NCI-H69 (cell line): ENCODE measurements around the gene BCAT1.
"Not testable (repeated sequence)": the region's sequence is repeated elsewhere in the genome, so short reads cannot be mapped to it uniquely, and the experiment has no call there.

Experiments used
- DNase-seq: peaks from one replicate; lab custom pipeline; 2025; lab: John Stamatoyannopoulos, UW

Gene BCAT1

DNA sequence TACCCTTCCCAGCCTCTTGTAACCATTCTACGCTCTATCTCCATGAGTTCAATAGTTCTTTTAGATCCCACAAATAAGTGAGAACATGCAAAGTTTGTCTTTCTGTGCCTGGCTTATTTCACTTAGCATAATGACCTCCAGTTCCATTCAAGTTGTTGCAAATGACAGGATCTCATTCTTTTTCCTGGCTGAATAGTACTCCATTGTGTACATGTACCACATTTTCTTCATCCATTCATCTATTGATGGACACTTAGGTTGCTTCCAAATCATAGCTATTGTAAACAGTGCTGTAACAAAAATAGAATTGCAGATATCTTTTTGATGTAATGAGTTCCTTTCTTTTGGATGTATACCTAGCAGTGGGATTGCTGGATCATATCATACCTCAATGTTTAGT is 139.6 kb downstream of the BCAT1 start:
- DNase-seq = not testable (repeated sequence)

- DNase-seq = no peak
Observed at GRCh38 chr12:24808651-24809050, 140.2 kb downstream of the BCAT1 start.

- no peak for DNase-seq
Observed at GRCh38 chr12:24806386-24806785, 142.5 kb downstream of the BCAT1 start.

DNA sequence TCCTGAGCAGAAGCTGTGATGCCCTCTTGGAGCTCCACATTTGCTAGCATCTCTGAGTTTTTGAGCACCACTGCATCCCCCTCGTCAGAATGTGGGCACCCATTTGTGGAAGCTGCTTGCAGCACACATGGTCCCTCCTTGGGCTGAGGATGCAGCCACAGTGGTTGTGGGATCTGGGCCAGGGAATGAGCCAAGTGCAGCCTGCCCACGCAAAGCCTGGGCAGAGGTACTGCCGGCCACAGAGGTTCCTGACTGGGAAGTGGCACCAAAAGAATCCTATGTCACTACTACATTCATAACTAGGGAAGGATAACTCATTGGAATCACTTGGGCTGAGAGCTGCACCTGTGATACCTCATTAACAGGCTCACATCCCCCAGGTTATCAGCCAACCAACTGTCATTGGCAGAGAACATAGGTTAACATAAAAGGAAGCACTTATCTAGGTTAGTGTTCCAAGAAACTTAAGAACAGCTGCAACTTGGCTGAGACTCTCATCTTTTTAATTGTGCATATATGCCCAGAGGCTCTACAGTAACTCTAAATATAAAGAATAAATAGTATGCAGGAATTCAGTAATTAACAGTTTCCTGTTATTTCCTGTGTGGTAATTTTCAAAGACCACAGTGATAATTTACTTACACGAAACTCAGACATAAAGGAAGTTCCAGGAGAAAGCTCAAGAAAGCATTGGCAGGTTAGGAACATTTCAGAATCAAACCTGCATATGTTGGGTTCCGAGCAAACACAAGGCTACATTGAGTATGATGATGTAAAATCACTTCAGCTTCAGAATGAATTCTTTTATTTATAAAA is 145.3 kb downstream of the BCAT1 start:
- peak; percentile 5 for DNase-seq

DNA sequence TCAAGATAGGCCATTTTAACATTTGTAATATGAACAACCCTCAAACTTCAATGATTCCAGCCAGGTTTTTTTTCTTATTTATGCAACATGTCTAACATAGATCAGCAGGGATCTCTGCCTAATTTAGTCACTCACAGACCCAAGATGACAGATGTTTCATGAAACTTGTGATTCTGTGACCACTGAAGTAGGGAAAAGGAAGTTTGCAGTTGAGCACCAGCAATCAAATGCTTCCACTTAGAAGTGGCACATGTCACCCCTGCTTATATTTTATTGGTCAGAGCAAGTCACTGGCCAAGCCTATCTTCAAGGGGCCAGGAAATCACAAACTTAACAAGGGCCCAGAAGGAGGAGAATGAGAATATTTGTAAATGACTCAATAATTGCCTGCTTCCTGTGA is 150.6 kb downstream of the BCAT1 start:
- peak; percentile 7 for DNase-seq

DNA sequence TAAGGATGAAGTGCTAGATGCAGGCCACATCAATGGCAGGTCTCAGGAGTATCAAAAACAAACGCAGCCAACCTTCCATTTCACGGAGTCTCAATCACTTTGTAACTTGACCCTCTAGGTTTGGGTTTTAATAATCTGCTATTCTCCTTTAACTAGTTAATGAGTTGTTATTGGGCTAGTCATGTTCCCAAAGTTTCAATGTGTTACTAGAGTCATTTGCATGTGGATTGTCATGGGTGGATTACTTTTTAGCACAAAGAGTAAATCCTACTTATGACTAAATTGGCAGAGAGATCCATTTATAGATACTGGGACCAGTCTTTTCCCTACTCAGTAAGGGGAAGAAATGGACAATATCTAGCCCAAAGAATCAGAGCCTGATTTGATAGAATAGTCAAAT is 151.0 kb downstream of the BCAT1 start:
- peak; percentile 3 for DNase-seq

DNA sequence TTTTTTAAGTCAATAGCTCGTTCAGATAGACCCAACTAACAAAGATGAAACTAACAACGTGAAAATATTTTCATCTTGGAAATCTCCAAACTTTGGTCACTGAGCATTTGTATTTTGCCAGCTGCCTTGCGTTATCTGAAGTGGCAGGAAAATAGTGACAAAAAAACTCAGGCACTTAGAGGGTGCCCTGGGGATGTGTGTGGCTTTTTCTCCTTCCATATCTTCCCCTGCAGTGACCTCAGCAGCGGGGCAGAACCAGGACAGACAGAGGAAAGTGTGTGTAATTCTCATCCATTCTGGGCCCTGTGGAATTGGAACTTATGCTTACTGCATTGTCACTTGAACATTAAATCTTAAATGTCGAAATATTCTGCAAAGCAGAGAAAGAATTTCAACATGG is 152.0 kb downstream of the BCAT1 start:
- no peak for DNase-seq

- DNase-seq = no peak
Observed at GRCh38 chr12:24795699-24796347, 153.1 kb downstream of the BCAT1 start.

DNA sequence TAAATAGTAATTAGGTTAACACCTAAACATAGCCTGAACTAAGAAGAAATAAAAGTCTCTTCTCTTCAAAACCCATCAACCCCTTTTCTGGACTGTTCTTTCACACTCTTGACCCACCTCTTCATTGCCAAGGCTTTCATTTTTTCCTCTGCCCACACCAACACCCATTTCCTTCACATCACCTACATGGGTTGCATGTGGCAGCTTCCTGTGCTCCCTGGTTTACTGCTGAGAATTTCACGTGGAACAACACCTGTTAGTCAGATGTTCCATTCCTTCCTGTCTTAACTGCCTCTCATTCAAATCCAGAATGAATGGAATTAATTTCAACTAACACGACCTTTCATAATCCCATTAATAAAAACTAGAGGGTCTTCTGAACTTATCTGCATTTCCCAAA is 157.3 kb downstream of the BCAT1 start:
- DNase-seq = no peak

GRCh38 chr12:24788886-24789285 is 160.0 kb downstream of the BCAT1 start:
- no peak for DNase-seq

GRCh38 chr12:24780697-24781368 is 168.1 kb downstream of the BCAT1 start:
- DNase-seq = peak; percentile 54

DNA sequence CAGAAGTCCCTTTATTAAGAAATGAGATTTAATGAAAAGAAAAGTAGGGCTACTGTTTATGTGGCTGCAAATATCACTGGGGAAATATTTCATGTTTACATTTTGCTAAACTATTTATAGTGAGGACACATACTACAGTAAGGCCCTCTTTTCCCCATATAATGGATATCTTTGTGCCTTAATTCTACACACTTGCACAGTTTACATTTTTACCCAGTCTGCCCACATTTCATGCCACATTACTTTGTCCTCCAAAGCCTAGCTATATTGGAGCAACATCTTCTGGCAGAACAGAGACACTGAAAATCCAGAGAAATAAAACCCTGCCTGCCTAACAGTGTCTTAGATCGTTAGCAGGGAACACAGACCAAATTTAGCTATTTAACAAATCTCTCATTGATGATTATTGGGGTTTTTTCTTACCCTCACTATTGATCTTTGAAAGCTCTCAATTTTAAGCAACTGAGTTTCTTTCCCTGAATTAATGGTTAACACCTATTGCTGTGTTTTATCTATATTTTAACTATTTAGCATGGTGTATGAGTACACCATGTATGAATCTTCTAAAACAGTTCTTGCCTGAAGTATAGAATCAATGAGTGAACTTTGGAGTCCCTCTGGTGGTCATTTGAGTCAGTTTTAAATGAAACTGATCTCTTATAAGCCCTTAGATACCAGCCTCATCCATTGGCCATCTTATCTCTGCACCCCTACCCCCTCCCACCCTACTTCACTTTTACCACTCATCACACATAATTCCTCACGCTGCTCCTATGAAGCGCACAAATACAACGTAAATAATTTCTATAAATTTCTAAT is 170.2 kb downstream of the BCAT1 start:
- peak; percentile 69 for DNase-seq

- DNase-seq = no peak
Observed at GRCh38 chr12:24777359-24777758, 171.5 kb downstream of the BCAT1 start.

GRCh38 chr12:24776861-24777260 is 172.0 kb downstream of the BCAT1 start:
- DNase-seq = no peak

DNA sequence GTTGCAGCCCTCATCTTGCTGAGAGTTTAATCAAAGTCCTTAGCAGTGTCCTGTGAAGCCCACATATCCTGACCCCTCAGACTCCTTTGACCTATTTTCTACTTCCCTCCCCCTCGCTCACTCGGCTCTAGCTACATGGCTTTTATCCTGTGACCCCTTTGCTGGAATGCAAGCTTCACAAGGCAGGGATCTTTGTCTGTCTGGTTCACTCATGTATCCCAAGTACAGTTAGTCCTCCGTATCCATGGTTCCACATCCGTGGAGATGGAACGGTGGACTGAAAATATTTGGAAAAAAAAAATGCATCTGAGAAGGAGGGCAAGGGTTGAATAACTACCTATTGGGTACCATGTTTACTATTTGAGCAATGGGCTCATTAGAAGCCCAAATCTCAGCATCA is 173.8 kb downstream of the BCAT1 start:
- DNase-seq = no peak

GRCh38 chr12:24773996-24774395 is 174.9 kb downstream of the BCAT1 start:
- DNase-seq = no peak

GRCh38 chr12:24772813-24773212 is 176.1 kb downstream of the BCAT1 start:
- no peak for DNase-seq

- DNase-seq = no peak
Observed at GRCh38 chr12:24770821-24771220, 178.1 kb downstream of the BCAT1 start.

DNA sequence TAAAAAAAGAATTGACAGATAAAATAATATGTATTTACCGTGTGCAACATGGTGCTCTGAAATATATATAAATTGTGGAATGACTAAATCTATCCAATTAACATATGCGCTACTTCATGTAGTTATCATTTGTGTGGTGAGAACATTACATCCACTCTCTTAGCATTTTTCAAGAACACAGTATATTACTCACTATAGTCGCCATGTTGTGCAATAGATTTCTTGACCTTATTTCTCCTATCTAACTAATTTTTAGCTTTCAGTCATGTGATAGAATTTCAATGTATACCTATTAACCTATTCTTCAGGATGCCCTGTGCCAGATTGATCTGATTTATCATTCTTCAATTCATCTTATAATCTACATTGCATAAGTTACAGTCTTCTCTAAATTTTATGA is 178.6 kb downstream of the BCAT1 start:
- DNase-seq = no peak

- DNase-seq = no peak
Observed at GRCh38 chr12:24769682-24770081, 179.2 kb downstream of the BCAT1 start.

GRCh38 chr12:24768415-24768814 is 180.5 kb downstream of the BCAT1 start:
- DNase-seq = no peak

GRCh38 chr12:24767016-24767415 is 181.9 kb downstream of the BCAT1 start:
- DNase-seq = no peak
